ENCODE measurements around the gene MOCS1. TPM values are rescaled to one million over a fixed set of nuclear protein-coding genes. Genes with fewer than 3 reads are reported as not detected.

Gene MOCS1
- total RNA-seq, 1 experiment from 2014 or later: not detected

GRCh38 chr6:39887692-39888450 lies 46.4 kb downstream of the MOCS1 start:
- Histone ChIP-seq H4K20me1 (ENCODE audit: insufficient read depth) (no peaks in the 10 kb centered on the region), H3K9me2 (ENCODE audit: insufficient read depth) (no peaks in the 10 kb centered on the region), H3F3A (ENCODE audit: insufficient read depth, low read depth) (no peaks in the 10 kb centered on the region), H3K79me2 (ENCODE audit: low read depth) (no peaks in the 10 kb centered on the region), H3K4me1 (replicated peaks; ENCODE audit: insufficient read depth) (no peaks in the 10 kb centered on the region), H3K27ac (no peak overlapping the region), H3K4me3 (no peak overlapping the region), H3K9me3 (ENCODE audit: insufficient read depth, low read depth) (no peaks in the 10 kb centered on the region), H3K4me2 (no peak overlapping the region), H3K27me3 (ENCODE audit: insufficient read depth, low read depth) (peaks cover 50% of the 10 kb centered on the region), H3K36me3 (ENCODE audit: low read depth) (no peaks in the 10 kb centered on the region), H2AFZ (no peak overlapping the region)
- POLR2A ChIA-PET (ENCODE audit: unreplicated experiment): no interaction called here
- no TSS peak for BruUV-seq (replicated peaks)
- intact Hi-C loops (cut with micrococcal nuclease; ENCODE audit: unreplicated experiment): no loop called here
- TF ChIP-seq, protein P1, sequence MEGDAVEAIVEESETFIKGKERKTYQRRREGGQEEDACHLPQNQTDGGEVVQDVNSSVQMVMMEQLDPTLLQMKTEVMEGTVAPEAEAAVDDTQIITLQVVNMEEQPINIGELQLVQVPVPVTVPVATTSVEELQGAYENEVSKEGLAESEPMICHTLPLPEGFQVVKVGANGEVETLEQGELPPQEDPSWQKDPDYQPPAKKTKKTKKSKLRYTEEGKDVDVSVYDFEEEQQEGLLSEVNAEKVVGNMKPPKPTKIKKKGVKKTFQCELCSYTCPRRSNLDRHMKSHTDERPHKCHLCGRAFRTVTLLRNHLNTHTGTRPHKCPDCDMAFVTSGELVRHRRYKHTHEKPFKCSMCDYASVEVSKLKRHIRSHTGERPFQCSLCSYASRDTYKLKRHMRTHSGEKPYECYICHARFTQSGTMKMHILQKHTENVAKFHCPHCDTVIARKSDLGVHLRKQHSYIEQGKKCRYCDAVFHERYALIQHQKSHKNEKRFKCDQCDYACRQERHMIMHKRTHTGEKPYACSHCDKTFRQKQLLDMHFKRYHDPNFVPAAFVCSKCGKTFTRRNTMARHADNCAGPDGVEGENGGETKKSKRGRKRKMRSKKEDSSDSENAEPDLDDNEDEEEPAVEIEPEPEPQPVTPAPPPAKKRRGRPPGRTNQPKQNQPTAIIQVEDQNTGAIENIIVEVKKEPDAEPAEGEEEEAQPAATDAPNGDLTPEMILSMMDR (conservative IDR thresholded peaks at IDR 0.05): no peak
- no peak for TF ChIP-seq EZH2 (IDR thresholded peaks at IDR 0.05; ENCODE audit: low read depth)
- no peak for DNase-seq
- CTCF ChIA-PET: no interaction called here

GRCh38 chr6:39886871-39887270 lies 47.4 kb downstream of the MOCS1 start:
- no peak for DNase-seq
- no peak for TF ChIP-seq EZH2 (IDR thresholded peaks at IDR 0.05; ENCODE audit: low read depth)
- TF ChIP-seq, protein P1 (conservative IDR thresholded peaks at IDR 0.05): no peak
- Histone ChIP-seq H3K27ac (no peak overlapping the region), H4K20me1 (ENCODE audit: insufficient read depth) (no peaks in the 10 kb centered on the region), H3K4me3 (no peak overlapping the region), H2AFZ (no peak overlapping the region), H3K9me3 (ENCODE audit: insufficient read depth, low read depth) (no peaks in the 10 kb centered on the region), H3F3A (ENCODE audit: insufficient read depth, low read depth) (no peaks in the 10 kb centered on the region), H3K4me1 (replicated peaks; ENCODE audit: insufficient read depth) (no peaks in the 10 kb centered on the region), H3K79me2 (ENCODE audit: low read depth) (no peaks in the 10 kb centered on the region), H3K27me3 (ENCODE audit: insufficient read depth, low read depth) (peaks cover 56% of the 10 kb centered on the region), H3K4me2 (no peak overlapping the region), H3K9me2 (ENCODE audit: insufficient read depth) (no peaks in the 10 kb centered on the region), H3K36me3 (ENCODE audit: low read depth) (no peaks in the 10 kb centered on the region)
- no TSS peak for BruUV-seq (replicated peaks)
- POLR2A ChIA-PET (ENCODE audit: unreplicated experiment): no interaction called here
- intact Hi-C loops (cut with micrococcal nuclease; ENCODE audit: unreplicated experiment): no loop called here
- CTCF ChIA-PET: no interaction called here

DNA sequence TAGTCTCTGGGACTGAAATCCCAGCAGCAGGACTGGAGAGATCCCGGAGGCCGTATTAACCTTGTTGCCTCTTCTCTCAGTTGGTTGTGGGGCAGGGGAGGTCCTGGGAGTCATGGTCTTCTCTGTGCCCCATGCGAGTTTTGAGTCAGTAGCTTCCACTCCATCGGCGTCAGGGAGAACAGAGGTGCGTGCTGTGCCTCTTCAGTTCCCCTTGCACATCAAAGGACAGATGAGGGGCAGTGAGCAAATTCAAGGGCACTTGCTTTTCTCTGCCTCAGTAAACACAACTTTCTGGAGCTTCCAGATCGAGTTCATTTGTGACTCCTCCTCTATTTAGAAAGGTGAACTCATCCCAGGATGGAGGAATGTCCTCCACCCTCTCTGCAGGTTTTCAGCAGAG lies 48.6 kb downstream of the MOCS1 start:
- Histone ChIP-seq H3K79me2 (ENCODE audit: low read depth) (no peaks in the 10 kb centered on the region), H3K9me3 (ENCODE audit: insufficient read depth, low read depth) (no peaks in the 10 kb centered on the region), H3F3A (ENCODE audit: insufficient read depth, low read depth) (no peaks in the 10 kb centered on the region), H3K27me3 (ENCODE audit: insufficient read depth, low read depth) (peaks cover 56% of the 10 kb centered on the region), H3K4me3 (no peak overlapping the region), H3K27ac (no peak overlapping the region), H4K20me1 (ENCODE audit: insufficient read depth) (no peaks in the 10 kb centered on the region), H3K4me2 (no peak overlapping the region), H2AFZ (no peak overlapping the region), H3K36me3 (ENCODE audit: low read depth) (no peaks in the 10 kb centered on the region), H3K9me2 (ENCODE audit: insufficient read depth) (no peaks in the 10 kb centered on the region), H3K4me1 (replicated peaks; ENCODE audit: insufficient read depth) (no peaks in the 10 kb centered on the region)
- no TSS peak for BruUV-seq (replicated peaks)
- no peak for TF ChIP-seq EZH2 (IDR thresholded peaks at IDR 0.05; ENCODE audit: low read depth)
- TF ChIP-seq, protein P1 (conservative IDR thresholded peaks at IDR 0.05): no peak
- ChIA-PET CTCF (no interaction called here), POLR2A (ENCODE audit: unreplicated experiment) (no interaction called here)
- intact Hi-C loops (cut with micrococcal nuclease; ENCODE audit: unreplicated experiment): no loop called here
- no peak for DNase-seq
